ENCODE results near the gene REEP3. TPM values are rescaled to one million over a fixed set of nuclear protein-coding genes. Genes with fewer than 3 reads are reported as not detected.
"Not testable (repeated sequence)": the region's sequence is repeated elsewhere in the genome, so short reads cannot be mapped to it uniquely, and the experiment has no call there.

REEP3 gene
- polyA plus RNA-seq, 6 donors from 2014 or later, result 5.0 to 7.5 (median 6.3) TPM

GRCh38 chr10:63636812-63637211 is 115.6 kb downstream of the REEP3 start:
- Mint-ChIP-seq H3K4me1 (no peaks in the 10 kb centered on the region), H3K27me3 (no peaks in the 10 kb centered on the region), H3K27ac (no peak overlapping the region), H3K9me3 (no peaks in the 10 kb centered on the region), H3K36me3 (no peaks in the 10 kb centered on the region), H3K4me3 (no peak overlapping the region)
- DNase-seq (no peak), ATAC-seq (ENCODE audit: low read depth in 2 of 2) (no peak)

- H3K27ac Mint-ChIP-seq, result no peak overlapping the region
- no peaks in the 10 kb centered on the region for H3K36me3 Mint-ChIP-seq
- H3K9me3 Mint-ChIP-seq, result no peaks in the 10 kb centered on the region
- DNase-seq (no peak), ATAC-seq (ENCODE audit: low read depth in 2 of 2) (no peak)
- peaks cover 0 to 3% (median 0%) of the 10 kb centered on the region in 3 donors for H3K4me1 Mint-ChIP-seq
- no peak overlapping the region for H3K4me3 Mint-ChIP-seq
- H3K27me3 Mint-ChIP-seq, result no peaks in the 10 kb centered on the region
Measured at GRCh38 chr10:63637901-63638327, 116.7 kb downstream of the REEP3 start.

- H3K36me3 Mint-ChIP-seq, result no peaks in the 10 kb centered on the region
- peaks cover 0 to 12% (median 10%) of the 10 kb centered on the region in 3 donors for H3K4me1 Mint-ChIP-seq
Measured at GRCh38 chr10:63641366-63641765, 120.2 kb downstream of the REEP3 start.

GRCh38 chr10:63641799-63642198 is 120.6 kb downstream of the REEP3 start:
- no peak overlapping the region for H3K4me3 Mint-ChIP-seq
- ATAC-seq (ENCODE audit: low read depth in 2 of 2) (no peak), DNase-seq (no peak)
- H3K27ac Mint-ChIP-seq, result no peak overlapping the region
- no peaks in the 10 kb centered on the region for H3K9me3 Mint-ChIP-seq
- H3K27me3 Mint-ChIP-seq, result no peaks in the 10 kb centered on the region
- H3K36me3 Mint-ChIP-seq, result no peaks in the 10 kb centered on the region
- peaks cover 0 to 12% (median 10%) of the 10 kb centered on the region in 3 donors for H3K4me1 Mint-ChIP-seq

More at GRCh38 chr10:63641366-63641765, 120.2 kb downstream of the REEP3 start:
- DNase-seq (no peak), ATAC-seq (ENCODE audit: low read depth in 2 of 2) (no peak)
- no peaks in the 10 kb centered on the region for H3K27me3 Mint-ChIP-seq
- no peak overlapping the region for H3K27ac Mint-ChIP-seq
- no peak overlapping the region for H3K4me3 Mint-ChIP-seq
- no peaks in the 10 kb centered on the region for H3K9me3 Mint-ChIP-seq

- no peaks in the 10 kb centered on the region for H3K36me3 Mint-ChIP-seq
- H3K4me3 Mint-ChIP-seq, result no peak overlapping the region
- H3K27me3 Mint-ChIP-seq, result no peaks in the 10 kb centered on the region
- peaks cover 0 to 12% (median 10%) of the 10 kb centered on the region in 3 donors for H3K4me1 Mint-ChIP-seq
- no peak for DNase-seq
- H3K9me3 Mint-ChIP-seq, result no peaks in the 10 kb centered on the region
- no peak overlapping the region for H3K27ac Mint-ChIP-seq
- ATAC-seq (ENCODE audit: low read depth in 2 of 2), result no peak
Measured at GRCh38 chr10:63642808-63643207, 121.6 kb downstream of the REEP3 start.

GRCh38 chr10:63644418-63645142 is 123.4 kb downstream of the REEP3 start:
- ATAC-seq (ENCODE audit: low read depth in 2 of 2) (no peak), DNase-seq (no peak)
- no peaks in the 10 kb centered on the region for H3K36me3 Mint-ChIP-seq
- H3K4me3 Mint-ChIP-seq, result no peak overlapping the region
- peak overlapping the region in 1 of 6 donors; percentile 80 for H3K27ac Mint-ChIP-seq
- peaks cover 0 to 12% (median 10%) of the 10 kb centered on the region in 3 donors for H3K4me1 Mint-ChIP-seq
- H3K9me3 Mint-ChIP-seq, result no peaks in the 10 kb centered on the region
- H3K27me3 Mint-ChIP-seq, result no peaks in the 10 kb centered on the region

- Mint-ChIP-seq H3K4me3 (no peak overlapping the region), H3K4me1 (peaks cover 0 to 12% (median 10%) of the 10 kb centered on the region in 3 donors), H3K27ac (peak overlapping the region in 1 of 6 donors; percentile 80), H3K27me3 (no peaks in the 10 kb centered on the region), H3K9me3 (no peaks in the 10 kb centered on the region), H3K36me3 (no peaks in the 10 kb centered on the region)
- ATAC-seq (ENCODE audit: low read depth in 2 of 2), result no peak
- DNase-seq, result no peak
Measured at GRCh38 chr10:63645195-63645594, 124.0 kb downstream of the REEP3 start.

GRCh38 chr10:63646491-63646890 is 125.3 kb downstream of the REEP3 start:
- no peak overlapping the region for H3K27ac Mint-ChIP-seq
- ATAC-seq (ENCODE audit: low read depth in 2 of 2) (no peak), DNase-seq (no peak)
- H3K27me3 Mint-ChIP-seq, result no peaks in the 10 kb centered on the region
- no peak overlapping the region for H3K4me3 Mint-ChIP-seq
- no peaks in the 10 kb centered on the region for H3K36me3 Mint-ChIP-seq
- no peaks in the 10 kb centered on the region for H3K9me3 Mint-ChIP-seq
- H3K4me1 Mint-ChIP-seq, result peaks cover 0 to 12% (median 10%) of the 10 kb centered on the region in 3 donors

GRCh38 chr10:63651864-63652263 is 130.7 kb downstream of the REEP3 start:
- no peak for DNase-seq
- no peak overlapping the region for H3K4me3 Mint-ChIP-seq
- no peaks in the 10 kb centered on the region for H3K4me1 Mint-ChIP-seq
- ATAC-seq (ENCODE audit: low read depth in 2 of 2), result no peak
- H3K27ac Mint-ChIP-seq, result no peak overlapping the region
- no peaks in the 10 kb centered on the region for H3K27me3 Mint-ChIP-seq
- H3K36me3 Mint-ChIP-seq, result no peaks in the 10 kb centered on the region
- H3K9me3 Mint-ChIP-seq, result peaks cover 0 to 9% (median 2%) of the 10 kb centered on the region in 7 donors

GRCh38 chr10:63653747-63654146 is 132.5 kb downstream of the REEP3 start:
- Mint-ChIP-seq H3K4me1 (no peaks in the 10 kb centered on the region), H3K36me3 (no peaks in the 10 kb centered on the region), H3K9me3 (peaks cover 0 to 9% (median 2%) of the 10 kb centered on the region in 7 donors), H3K4me3 (no peak overlapping the region), H3K27me3 (no peaks in the 10 kb centered on the region), H3K27ac (no peak overlapping the region)
- ATAC-seq (ENCODE audit: low read depth in 2 of 2) (no peak), DNase-seq (no peak)

- no peaks in the 10 kb centered on the region for H3K4me1 Mint-ChIP-seq
- no peaks in the 10 kb centered on the region for H3K27me3 Mint-ChIP-seq
- H3K4me3 Mint-ChIP-seq, result no peak overlapping the region
Measured at GRCh38 chr10:63657761-63658160, 136.6 kb downstream of the REEP3 start.

GRCh38 chr10:63660941-63661340 is 139.7 kb downstream of the REEP3 start:
- not testable (repeated sequence) for H3K4me3 Mint-ChIP-seq; ATAC-seq (ENCODE audit: low read depth in 2 of 2); H3K27me3 Mint-ChIP-seq; DNase-seq; H3K27ac Mint-ChIP-seq; H3K4me1 Mint-ChIP-seq; H3K36me3 Mint-ChIP-seq; H3K9me3 Mint-ChIP-seq

More at GRCh38 chr10:63657761-63658160, 136.6 kb downstream of the REEP3 start:
- no peak for DNase-seq
- Mint-ChIP-seq H3K36me3 (no peaks in the 10 kb centered on the region), H3K27ac (no peak overlapping the region), H3K9me3 (peaks cover 0 to 9% (median 2%) of the 10 kb centered on the region in 7 donors)
- ATAC-seq (ENCODE audit: low read depth in 2 of 2), result no peak

- Mint-ChIP-seq H3K4me3 (no peak overlapping the region), H3K4me1 (no peaks in the 10 kb centered on the region), H3K9me3 (no peaks in the 10 kb centered on the region), H3K27ac (no peak overlapping the region), H3K27me3 (no peaks in the 10 kb centered on the region), H3K36me3 (no peaks in the 10 kb centered on the region)
- DNase-seq, result no peak
- no peak for ATAC-seq (ENCODE audit: low read depth in 2 of 2)
Measured at GRCh38 chr10:63661347-63661746, 140.1 kb downstream of the REEP3 start.

GRCh38 chr10:63664341-63664885 is 143.2 kb downstream of the REEP3 start:
- ATAC-seq (ENCODE audit: low read depth in 2 of 2) (no peak), DNase-seq (no peak)
- H3K36me3 Mint-ChIP-seq, result no peaks in the 10 kb centered on the region
- no peak overlapping the region for H3K4me3 Mint-ChIP-seq
- no peak overlapping the region for H3K27ac Mint-ChIP-seq
- H3K4me1 Mint-ChIP-seq, result no peaks in the 10 kb centered on the region
- H3K27me3 Mint-ChIP-seq, result no peaks in the 10 kb centered on the region
- no peaks in the 10 kb centered on the region for H3K9me3 Mint-ChIP-seq

Measured in naive B cell (primary cell).